Heart left ventricle (tissue), 16 donors: ENCODE results near the gene BDKRB2. TPM values are rescaled to one million over a fixed set of nuclear protein-coding genes. Genes with fewer than 3 reads are reported as not detected.

Experiments used
- ATAC-seq, 4 donors: fragments of 200-7000 bp; cut with Tn5 transposase; one replicate each; pipeline ENCODE4 v1.9.1; 2020 to 2022; ENCODE audit warnings: moderate library complexity in 4 of 4, mild to moderate bottlenecking in 3 of 4, moderate number of reproducible peaks in 1 of 4
- DNase-seq, 5 donors: peaks; one replicate each; pipeline ENCODE4 v3.0.0-alpha.2; 2020
- H3K27ac ChIP-seq, 12 donors: fragments of 200-600 bp; sonication (generic) in 4 of 12; one replicate each; pipeline versions ENCODE4 v1.5.0 to v1.8.0; 2016 to 2022; ENCODE audit warnings: mild to moderate bottlenecking in 2 of 12
- H3K27me3 ChIP-seq, 9 donors: fragments of 200-600 bp; sonication (generic) in 2 of 9; one replicate each; pipeline versions ENCODE4 v1.5.1 to v1.8.0; 2016 to 2022; ENCODE audit warnings: mild to moderate bottlenecking in 3 of 9
- H3K36me3 ChIP-seq, 9 donors: fragments of 200-600 bp; sonication (generic) in 2 of 9; one replicate each; pipeline versions ENCODE4 v1.5.0 to v1.8.0; 2018 to 2022; ENCODE audit warnings: mild to moderate bottlenecking in 2 of 9
- H3K4me1 ChIP-seq, 12 donors: fragments of 200-600 bp; sonication (generic) in 4 of 12; one replicate each; pipeline versions ENCODE4 v1.5.0 to v1.8.0; 2016 to 2022; ENCODE audit warnings: mild to moderate bottlenecking in 3 of 12
- H3K4me3 ChIP-seq, 12 donors: fragments of 200-600 bp; sonication (generic) in 4 of 12; one replicate each; pipeline versions ENCODE4 v1.5.0 to v1.8.0; 2017 to 2022; ENCODE audit warnings: mild to moderate bottlenecking in 9 of 12, moderate library complexity in 4 of 12
- H3K9me3 ChIP-seq, 12 donors: fragments of 200-600 bp; sonication (generic) in 4 of 12; one replicate each; pipeline versions ENCODE4 v1.5.0 to v1.8.0; 2016 to 2022; ENCODE audit warnings: mild to moderate bottlenecking in 1 of 12
- POLR2A ChIP-seq, 2 donors: fragments of 450-650 bp; IDR thresholded peaks; one replicate each; pipeline ENCODE4 v1.6.1; 2017; ENCODE audit warnings: antibody characterized with exemption in 2 of 2, mild to moderate bottlenecking in 2 of 2, moderate library complexity in 2 of 2
- WGBS, 4 donors: extraction: QIAGEN DNeasy Blood & Tissue Kit in 2 of 4; methylation state at CpG; one replicate each; pipeline versions ENCODE4 v1.1.5 to v1.1.7; 2013 to 2018; 5-methylcytosine and 5-hydroxymethylcytosine counted together
- intact Hi-C, 10 donors: fragments of 100-400 bp; cut with DNase I; formaldehyde crosslinking; loops; one replicate each; pipeline versions ENCODE4 v1.11.1 to v1.14.2; 2022
- polyA plus RNA-seq, 2 donors: library from polyadenylated mRNA; stranded (reverse); fragments of 200-250 nt; gene quantifications; one replicate each; pipeline ENCODE4 v1.2.3, GENCODE V29; 2013
- total RNA-seq, 9 donors: library from RNA; depleted of rRNA in 2 of 9; stranded (reverse); fragments of >200 nt in 2 of 9; fragmentation: NEBNext Ultra II Directional in 3 of 9; extraction: Animal tissue kit (Norgen Biotek cat#: 25700) in 3 of 9; gene quantifications; one replicate each; pipeline versions ENCODE4 v1.1.0 to v1.2.4, GENCODE V29; 2016 to 2023
- TF ChIP-seq, protein P1 (sequence below), 12 donors: fragments of 200-600 bp; sonication (generic) in 4 of 12; IDR thresholded peaks; one replicate each; pipeline versions ENCODE4 v1.5.0 to v1.8.0; 2018 to 2022; ENCODE audit warnings: antibody characterized with exemption in 12 of 12, mild to moderate bottlenecking in 5 of 12
- donor health status: ischemic (EF 13 %, LVEDD 7.1; RV severe dilation, severe dysfunction).
- donor health status: healthy with polysubstance abuse.
- donor health status: DM: no; HTN: yes; CAD: no.
- donor health status: DM: no; HTN: no; CAD: no.
- donor health status: ischemic (EF 25% LVEDD 6.9; RV normal size, moderate dysfunction).
- donor health status: ischemic (EF 25% LVEDD 5.7; RV mildly dilated, moderate dysfunction).
- donor health status: healthy.
- donor health status: DM: yes; HTN: yes; CAD: no.
- donor health status: ischemic (EF 35%, LVEDD 5.7; RV mildly dilated, moderate dysfunction).
- donor health status: nonischemic (EF 11% LVEDD 7.7; RV severe dilation, severe dysfunction).
- donor health status: DM: yes; HTN: yes; CAD: no.
- donor health status: PGD.
- donor health status: ischemic (EF 29% LVEDD 5.4; RV normal size, mild dysfunction).
- donor health status: nonischemic (EF 23%, LVEDD 6.1; RV moderate dilation, normal function).

BDKRB2 gene
- total and polyA plus RNA-seq, 11 donors: 0.14 to 3.3 (median 0.63) TPM

DNA sequence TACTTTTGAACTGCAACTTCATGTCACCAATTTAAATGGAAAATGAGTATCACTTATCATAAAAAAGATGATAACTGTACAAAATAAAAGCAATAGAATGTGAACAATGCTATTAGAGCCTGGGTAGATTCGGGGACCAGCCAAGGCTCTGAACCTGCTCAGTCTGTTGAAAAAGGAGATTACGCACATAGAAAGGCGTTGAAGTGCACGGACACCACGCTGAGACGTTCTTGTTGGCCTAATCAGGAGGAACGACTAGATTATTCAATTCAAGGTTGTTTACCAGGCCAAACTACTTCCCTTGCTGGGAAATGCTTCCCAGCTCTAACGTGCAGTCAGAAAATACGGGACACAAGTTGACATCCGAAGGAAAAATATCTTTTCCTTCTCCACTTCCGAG, 27.9 kb downstream of the BDKRB2 start:
- ATAC-seq: no peak
- Histone ChIP-seq H3K27me3 (no peaks in the 10 kb centered on the region), H3K9me3 (peaks cover 0 to 13% (median 0%) of the 10 kb centered on the region in 12 donors), H3K4me3 (no peak overlapping the region), H3K27ac (no peak overlapping the region), H3K36me3 (no peaks in the 10 kb centered on the region), H3K4me1 (peaks cover 0 to 8% (median 0%) of the 10 kb centered on the region in 12 donors)
- intact Hi-C loops: no loop called here
- DNase-seq: no peak
- no peak for TF ChIP-seq POLR2A (IDR thresholded peaks at IDR 0.05)
- TF ChIP-seq, protein P1, sequence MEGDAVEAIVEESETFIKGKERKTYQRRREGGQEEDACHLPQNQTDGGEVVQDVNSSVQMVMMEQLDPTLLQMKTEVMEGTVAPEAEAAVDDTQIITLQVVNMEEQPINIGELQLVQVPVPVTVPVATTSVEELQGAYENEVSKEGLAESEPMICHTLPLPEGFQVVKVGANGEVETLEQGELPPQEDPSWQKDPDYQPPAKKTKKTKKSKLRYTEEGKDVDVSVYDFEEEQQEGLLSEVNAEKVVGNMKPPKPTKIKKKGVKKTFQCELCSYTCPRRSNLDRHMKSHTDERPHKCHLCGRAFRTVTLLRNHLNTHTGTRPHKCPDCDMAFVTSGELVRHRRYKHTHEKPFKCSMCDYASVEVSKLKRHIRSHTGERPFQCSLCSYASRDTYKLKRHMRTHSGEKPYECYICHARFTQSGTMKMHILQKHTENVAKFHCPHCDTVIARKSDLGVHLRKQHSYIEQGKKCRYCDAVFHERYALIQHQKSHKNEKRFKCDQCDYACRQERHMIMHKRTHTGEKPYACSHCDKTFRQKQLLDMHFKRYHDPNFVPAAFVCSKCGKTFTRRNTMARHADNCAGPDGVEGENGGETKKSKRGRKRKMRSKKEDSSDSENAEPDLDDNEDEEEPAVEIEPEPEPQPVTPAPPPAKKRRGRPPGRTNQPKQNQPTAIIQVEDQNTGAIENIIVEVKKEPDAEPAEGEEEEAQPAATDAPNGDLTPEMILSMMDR (IDR thresholded peaks at IDR 0.05): no peak
- 67 to 77% (median 72%) methylated on average over 11 of the region's 11 CpGs for WGBS, 4 donors

GRCh38 chr14:96233661-96234060, 29.0 kb downstream of the BDKRB2 start:
- intact Hi-C loops: no loop called here
- 69 to 71% (median 70%) methylated on average over 3 of the region's 3 CpGs for WGBS, 4 donors
- TF ChIP-seq POLR2A (IDR thresholded peaks at IDR 0.05): no peak
- TF ChIP-seq, protein P1 (IDR thresholded peaks at IDR 0.05): no peak
- Histone ChIP-seq H3K4me3 (no peak overlapping the region), H3K9me3 (peaks cover 0 to 2% (median 0%) of the 10 kb centered on the region in 12 donors), H3K4me1 (peaks cover 0 to 8% (median 0%) of the 10 kb centered on the region in 12 donors), H3K27me3 (peaks cover 0 to under 1% (median 0%) of the 10 kb centered on the region in 9 donors), H3K27ac (no peak overlapping the region), H3K36me3 (no peaks in the 10 kb centered on the region)
- DNase-seq: no peak
- no peak for ATAC-seq

DNA sequence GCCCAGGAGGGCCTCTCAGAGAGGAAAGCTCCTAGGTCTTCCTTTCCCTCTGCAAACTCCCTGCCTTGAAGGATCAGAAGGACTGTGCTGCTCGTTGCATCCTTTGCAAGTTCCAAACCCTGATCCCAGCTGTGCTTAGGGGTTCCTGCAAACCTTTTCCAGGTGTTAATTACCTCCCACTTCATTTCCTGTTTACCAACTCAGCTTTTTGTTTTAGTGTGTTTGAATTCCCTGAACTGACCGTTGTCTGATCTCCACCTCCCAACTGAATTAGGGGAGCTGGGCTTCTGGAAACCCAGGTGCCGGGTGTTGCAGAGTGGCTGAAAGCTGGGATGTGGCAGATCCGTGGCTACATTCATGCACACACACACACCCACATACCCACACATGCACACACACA, 30.8 kb downstream of the BDKRB2 start:
- Histone ChIP-seq H3K9me3 (no peaks in the 10 kb centered on the region), H3K27ac (no peak overlapping the region), H3K4me1 (peaks cover 0 to 8% (median 0%) of the 10 kb centered on the region in 12 donors), H3K27me3 (peaks cover 0 to 18% (median 0%) of the 10 kb centered on the region in 9 donors), H3K36me3 (no peaks in the 10 kb centered on the region), H3K4me3 (no peak overlapping the region)
- ATAC-seq: no peak
- intact Hi-C loops: no loop called here
- WGBS, 4 donors: 51 to 62% (median 59%) methylated on average over 4 of the region's 4 CpGs
- no peak for TF ChIP-seq POLR2A (IDR thresholded peaks at IDR 0.05)
- TF ChIP-seq, protein P1 (IDR thresholded peaks at IDR 0.05): no peak
- no peak for DNase-seq

GRCh38 chr14:96237641-96238040, 33.0 kb downstream of the BDKRB2 start:
- no peak for TF ChIP-seq POLR2A (IDR thresholded peaks at IDR 0.05)
- TF ChIP-seq, protein P1 (IDR thresholded peaks at IDR 0.05): no peak
- H3K4me1 ChIP-seq: peaks cover 0 to 8% (median 0%) of the 10 kb centered on the region in 12 donors
- DNase-seq (no peak), ATAC-seq (no peak)
- intact Hi-C loops: no loop called here
- peaks cover 0 to 20% (median 0%) of the 10 kb centered on the region in 9 donors for H3K27me3 ChIP-seq
- WGBS, 4 donors: 90 to 100% (median 94%) methylated on average over 2 of the region's 2 CpGs
- no peak overlapping the region for H3K27ac ChIP-seq
- H3K9me3 ChIP-seq: no peaks in the 10 kb centered on the region
- H3K4me3 ChIP-seq: no peak overlapping the region
- H3K36me3 ChIP-seq: no peaks in the 10 kb centered on the region
